Brain microvascular endothelial cell (primary cell): ENCODE data around the gene FAM83F.
"Not testable (repeated sequence)": the region's sequence is repeated elsewhere in the genome, so short reads cannot be mapped to it uniquely, and the experiment has no call there.

ENCODE experiments used
- DNase-seq: peaks from one replicate; pipeline ENCODE4 v3.0.0-alpha.2; 2020
- H3K27ac ChIP-seq: fragments of 250-450 bp; sonication (Bioruptor Pico); 2 replicates; pipeline ENCODE4 v1.5.1; 2020; ENCODE audit warnings: mild to moderate bottlenecking, moderate library complexity
- H3K27me3 ChIP-seq: fragments of 250-450 bp; sonication (Bioruptor Pico); replicated peaks from 2 replicates; pipeline ENCODE4 v1.5.1; 2020; ENCODE audit warnings: mild to moderate bottlenecking
- H3K36me3 ChIP-seq: fragments of 250-450 bp; sonication (Bioruptor Pico); replicated peaks from 2 replicates; pipeline ENCODE4 v1.5.1; 2020; ENCODE audit warnings: mild to moderate bottlenecking
- H3K4me3 ChIP-seq: 2 replicates; pipeline ENCODE4 v1.5.1; 2011; ENCODE audit warnings: low read depth, mild to moderate bottlenecking, control low read depth, low read length, moderate library complexity
- in situ Hi-C: cut with HindIII; loops from 2 replicates; pipeline ENCODE4 v1.10.0; 2017; ENCODE audit warnings: low sequenced_read_pairs, low pct_ligation_motif_present
- TF ChIP-seq, protein P1 (sequence below): IDR thresholded peaks from 2 replicates; pipeline ENCODE4 v1.5.1; 2011; ENCODE audit warnings: low read depth, mild to moderate bottlenecking, moderate library complexity, low read length, control low read depth, inconsistent platforms; ENCODE audit errors: missing control alignments

Gene FAM83F

GRCh38 chr22:39989633-39990032, 5.1 kb upstream of the FAM83F start:
- Histone ChIP-seq H3K4me3 (no peak overlapping the region), H3K27me3 (peaks cover 3% of the 10 kb centered on the region), H3K36me3 (no peaks in the 10 kb centered on the region), H3K27ac (no peak overlapping the region)
- DNase-seq, result no peak
- TF ChIP-seq, protein P1, sequence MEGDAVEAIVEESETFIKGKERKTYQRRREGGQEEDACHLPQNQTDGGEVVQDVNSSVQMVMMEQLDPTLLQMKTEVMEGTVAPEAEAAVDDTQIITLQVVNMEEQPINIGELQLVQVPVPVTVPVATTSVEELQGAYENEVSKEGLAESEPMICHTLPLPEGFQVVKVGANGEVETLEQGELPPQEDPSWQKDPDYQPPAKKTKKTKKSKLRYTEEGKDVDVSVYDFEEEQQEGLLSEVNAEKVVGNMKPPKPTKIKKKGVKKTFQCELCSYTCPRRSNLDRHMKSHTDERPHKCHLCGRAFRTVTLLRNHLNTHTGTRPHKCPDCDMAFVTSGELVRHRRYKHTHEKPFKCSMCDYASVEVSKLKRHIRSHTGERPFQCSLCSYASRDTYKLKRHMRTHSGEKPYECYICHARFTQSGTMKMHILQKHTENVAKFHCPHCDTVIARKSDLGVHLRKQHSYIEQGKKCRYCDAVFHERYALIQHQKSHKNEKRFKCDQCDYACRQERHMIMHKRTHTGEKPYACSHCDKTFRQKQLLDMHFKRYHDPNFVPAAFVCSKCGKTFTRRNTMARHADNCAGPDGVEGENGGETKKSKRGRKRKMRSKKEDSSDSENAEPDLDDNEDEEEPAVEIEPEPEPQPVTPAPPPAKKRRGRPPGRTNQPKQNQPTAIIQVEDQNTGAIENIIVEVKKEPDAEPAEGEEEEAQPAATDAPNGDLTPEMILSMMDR, result no peak
- in situ Hi-C loops, result no loop called here

GRCh38 chr22:39990686-39991085, 4.1 kb upstream of the FAM83F start:
- DNase-seq, result no peak
- Histone ChIP-seq H3K27me3 (peaks cover 3% of the 10 kb centered on the region), H3K4me3 (no peak overlapping the region), H3K27ac (no peak overlapping the region), H3K36me3 (no peaks in the 10 kb centered on the region)
- TF ChIP-seq, protein P1, result no peak
- in situ Hi-C loops, result no loop called here

- H3K4me3 ChIP-seq, result no peak overlapping the region
- H3K27ac ChIP-seq, result no peak overlapping the region
- in situ Hi-C loops, result no loop called here
- TF ChIP-seq, protein P1, result no peak
- H3K36me3 ChIP-seq, result no peaks in the 10 kb centered on the region
- peaks cover 3% of the 10 kb centered on the region for H3K27me3 ChIP-seq
- DNase-seq, result no peak
Measured at GRCh38 chr22:39991159-39991860, 3.4 kb upstream of the FAM83F start.

GRCh38 chr22:39992088-39992826, 2.5 kb upstream of the FAM83F start:
- H3K4me3 ChIP-seq, result no peak overlapping the region
- H3K36me3 ChIP-seq, result no peaks in the 10 kb centered on the region
- TF ChIP-seq, protein P1, result no peak
- H3K27me3 ChIP-seq, result peaks cover 3% of the 10 kb centered on the region
- in situ Hi-C loops, result no loop called here
- no peak overlapping the region for H3K27ac ChIP-seq
- no peak for DNase-seq

DNA sequence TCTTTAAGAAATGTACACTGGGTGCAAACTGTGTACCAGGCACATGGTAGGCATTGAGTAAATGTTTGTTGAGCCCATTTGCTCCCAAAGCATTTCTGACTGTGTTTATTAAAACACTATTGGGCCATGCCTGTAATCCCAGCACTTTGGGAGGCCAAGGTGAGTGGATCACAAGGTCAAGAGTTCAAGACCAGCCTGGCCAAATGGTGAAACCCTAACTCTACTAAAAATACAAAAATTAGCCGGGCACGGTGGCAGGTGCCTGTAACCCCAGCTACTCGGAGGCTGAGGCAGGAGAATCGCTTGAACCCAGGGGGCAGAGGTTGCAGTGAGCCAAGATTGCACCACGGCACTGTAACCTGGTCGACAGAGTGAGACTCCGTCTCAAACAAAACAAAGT, 1.9 kb upstream of the FAM83F start:
- H3K27me3 ChIP-seq, H3K27ac ChIP-seq, DNase-seq, H3K4me3 ChIP-seq, in situ Hi-C loops, H3K36me3 ChIP-seq: not testable (repeated sequence)

DNA sequence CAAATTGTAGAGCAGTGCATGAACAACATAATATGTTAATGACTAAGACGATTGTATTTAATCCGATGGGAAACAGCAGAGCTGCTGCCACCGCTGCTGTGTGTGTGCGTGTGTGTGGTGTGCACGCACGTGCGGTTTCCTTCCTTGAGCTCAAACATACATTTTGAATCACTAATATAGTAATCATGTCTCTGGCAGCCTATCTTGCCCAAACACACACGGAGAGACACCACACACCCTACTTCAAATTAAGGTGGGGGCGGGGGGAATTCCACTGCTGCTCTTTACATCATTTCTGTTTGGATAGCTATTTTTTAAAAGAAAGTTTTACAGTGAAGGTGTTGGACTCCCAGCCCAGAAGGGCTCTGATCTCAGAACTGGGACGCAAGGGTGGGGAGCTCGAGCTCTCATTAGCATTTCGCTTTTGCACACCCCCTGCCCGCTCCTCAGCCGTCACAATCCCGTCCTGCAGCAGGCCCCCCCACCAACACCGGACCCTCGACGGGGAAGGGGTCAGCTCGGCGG, 651 bp upstream of the FAM83F start:
- TF ChIP-seq, protein P1, result no peak
- Histone ChIP-seq H3K36me3 (no peaks in the 10 kb centered on the region), H3K4me3 (no peak overlapping the region), H3K27ac (no peak overlapping the region), H3K27me3 (peaks cover 3% of the 10 kb centered on the region)
- in situ Hi-C loops, result no loop called here
- DNase-seq, result no peak
